Naive thymus-derived CD4-positive, alpha-beta T cell (primary cell): ENCODE data around the gene SUN3. TPM values are rescaled to one million over a fixed set of nuclear protein-coding genes. Genes with fewer than 3 reads are reported as not detected.
A peak's percentile ranks its signal among the peaks of the same experiment; 100 is the strongest.
"Not testable (repeated sequence)": the region's sequence is repeated elsewhere in the genome, so short reads cannot be mapped to it uniquely, and the experiment has no call there.

ENCODE experiments used
- ATAC-seq: fragments of 150-1000 bp; cut with Tn5 transposase; 2 replicates; pipeline ENCODE4 v1.10.0; 2021; ENCODE audit warnings: mild to moderate bottlenecking, moderate library complexity
- CTCF ChIA-PET: fragments of 350-600 bp; sonication (Branson Sonifier 250); formaldehyde crosslinking; loops from one replicate; lab custom pipeline; 2021; ENCODE audit warnings: antibody characterized with exemption; lab: Charles Lee
- POLR2A ChIA-PET: fragments of 350-600 bp; sonication (Branson Sonifier 250); formaldehyde crosslinking; loops from one replicate; lab custom pipeline; 2021; ENCODE audit warnings: antibody characterized with exemption, inconsistent platforms; lab: Charles Lee
- DNase-seq, 9 donors: peaks; one replicate each; pipeline versions ENCODE4 v3.0.0 to v3.0.0-alpha.2; 2020 to 2022; ENCODE audit warnings: mixed read lengths in 1 of 9
- H3K27ac ChIP-seq: one replicate; pipeline ENCODE4 v1.7.0; 2013; ENCODE audit warnings: mild to moderate bottlenecking, low read depth, low read length, moderate library complexity
- H3K27me3 ChIP-seq, 2 donors: one replicate each; pipeline ENCODE4 v1.7.0; 2013; ENCODE audit warnings: low read length in 2 of 2, mild to moderate bottlenecking in 2 of 2, moderate library complexity in 2 of 2; ENCODE audit not compliant: control insufficient read depth in 2 of 2, insufficient read depth in 2 of 2
- H3K36me3 ChIP-seq, 3 experiments: 1 replicate in 2 of 3; 2 replicates in 1 of 3; pipeline ENCODE4 v1.7.0; 2013; ENCODE audit warnings: low read length in 3 of 3, mild to moderate bottlenecking in 3 of 3, moderate library complexity in 1 of 3; ENCODE audit not compliant: insufficient read depth in 3 of 3, control insufficient read depth in 2 of 3
- H3K4me1 ChIP-seq, 2 donors: one replicate each; pipeline ENCODE4 v1.7.0; 2013; ENCODE audit warnings: low read length in 2 of 2, mild to moderate bottlenecking in 2 of 2, moderate library complexity in 1 of 2; ENCODE audit not compliant: control insufficient read depth in 2 of 2, insufficient read depth in 2 of 2
- H3K4me3 ChIP-seq: 2 replicates; pipeline ENCODE4 v1.7.0; 2013; ENCODE audit warnings: mild to moderate bottlenecking, low read length
- H3K9me3 ChIP-seq, 3 experiments: 1 replicate in 2 of 3; 2 replicates in 1 of 3; pipeline ENCODE4 v1.7.0; 2013; ENCODE audit warnings: low read length in 3 of 3; ENCODE audit not compliant: control insufficient read depth in 2 of 3
- H3K27ac Mint-ChIP-seq, 9 donors: one replicate each; pipeline ENCODE4 v1.8.0; 2020 to 2022; ENCODE audit warnings: mixed read lengths in 9 of 9, mild to moderate bottlenecking in 8 of 9, moderate library complexity in 5 of 9, inconsistent platforms in 2 of 9
- H3K27me3 Mint-ChIP-seq, 5 donors: one replicate each; pipeline ENCODE4 v1.8.0; 2021 to 2022; ENCODE audit warnings: mixed read lengths in 5 of 5, mild to moderate bottlenecking in 1 of 5
- H3K36me3 Mint-ChIP-seq, 5 donors: one replicate each; pipeline ENCODE4 v1.8.0; 2020 to 2022; ENCODE audit warnings: mixed read lengths in 5 of 5, mild to moderate bottlenecking in 3 of 5, inconsistent platforms in 1 of 5
- H3K4me1 Mint-ChIP-seq, 7 donors: one replicate each; pipeline ENCODE4 v1.8.0; 2020 to 2022; ENCODE audit warnings: mixed read lengths in 7 of 7, mild to moderate bottlenecking in 3 of 7, inconsistent platforms in 1 of 7
- H3K4me3 Mint-ChIP-seq, 10 donors: one replicate each; pipeline ENCODE4 v1.8.0; 2020 to 2022; ENCODE audit warnings: mild to moderate bottlenecking in 10 of 10, mixed read lengths in 10 of 10, moderate library complexity in 6 of 10, inconsistent platforms in 2 of 10
- H3K9me3 Mint-ChIP-seq, 11 donors: one replicate each; pipeline ENCODE4 v1.8.0; 2020 to 2022; ENCODE audit warnings: mixed read lengths in 11 of 11, mild to moderate bottlenecking in 4 of 11, inconsistent platforms in 1 of 11, moderate library complexity in 1 of 11
- intact Hi-C, 2 donors: fragments of 100-400 bp; cut with micrococcal nuclease; formaldehyde crosslinking; loops; one replicate each; pipeline ENCODE4 v1.15.1; 2023
- polyA plus RNA-seq, 2 donors: library from polyadenylated mRNA; unstranded; fragments of 300-500 nt; fragmentation: Illumina TruSeq; gene quantifications; one replicate each; pipeline ENCODE4 v1.2.3, GENCODE V29; 2021
- total RNA-seq, 6 experiments: library from RNA in 5 of 6; stranded (reverse) in 5 of 6; gene quantifications; 1 replicate in 5 of 6; 2 replicates in 1 of 6; pipeline ENCODE4 v1.2.3 and lab custom pipeline; 2021 to 2026

The SUN3 gene
- total and polyA plus RNA-seq, 7 experiments from 2014 or later, result 0.53 to 2.7 (median 1.2) TPM; not detected in 3

DNA sequence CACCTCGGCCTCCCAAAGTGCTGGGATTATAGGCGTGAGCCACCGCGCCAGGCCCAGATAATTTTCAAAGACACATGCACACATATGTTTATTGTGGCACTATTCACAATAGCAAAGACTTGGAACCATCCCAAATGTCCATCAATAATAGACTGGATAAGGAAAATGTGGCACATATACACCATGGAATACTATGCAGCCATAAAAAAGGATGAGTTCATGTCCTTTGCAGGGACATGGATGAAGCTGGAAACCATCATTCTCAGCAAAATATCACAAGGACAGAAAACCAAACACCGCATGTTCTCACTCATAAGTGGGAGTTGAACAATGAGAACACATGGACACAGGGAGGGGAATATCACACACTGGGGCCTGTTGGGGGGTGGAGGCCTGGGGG, 48.3 kb downstream of the SUN3 start:
- intact Hi-C loops, H3K27me3 ChIP-seq, DNase-seq, H3K27me3 Mint-ChIP-seq, H3K9me3 ChIP-seq, H3K4me3 Mint-ChIP-seq, H3K27ac ChIP-seq, H3K9me3 Mint-ChIP-seq, ATAC-seq, H3K4me3 ChIP-seq, H3K27ac Mint-ChIP-seq: not testable (repeated sequence)
- ChIA-PET CTCF (interaction anchor here (1.4 kb wide), 1 partner anchor 11 kb away, joined by 5 read pairs; no protein-coding TSS in a partner anchor), POLR2A (interaction anchor here (1.6 kb wide), 1 partner anchor 109 kb away, joined by 5 read pairs; the partner anchor contains the start of gene UPP1)
- H3K4me1 Mint-ChIP-seq, result peaks cover 16 to 34% (median 31%) of the 10 kb centered on the region in 7 donors
- H3K36me3 ChIP-seq, result peaks cover 14 to 20% (median 15%) of the 10 kb centered on the region in 3 experiments
- peaks cover 4 to 18% (median 14%) of the 10 kb centered on the region in 5 donors for H3K36me3 Mint-ChIP-seq
- peaks cover 10 to 13% of the 10 kb centered on the region in 2 donors for H3K4me1 ChIP-seq

DNA sequence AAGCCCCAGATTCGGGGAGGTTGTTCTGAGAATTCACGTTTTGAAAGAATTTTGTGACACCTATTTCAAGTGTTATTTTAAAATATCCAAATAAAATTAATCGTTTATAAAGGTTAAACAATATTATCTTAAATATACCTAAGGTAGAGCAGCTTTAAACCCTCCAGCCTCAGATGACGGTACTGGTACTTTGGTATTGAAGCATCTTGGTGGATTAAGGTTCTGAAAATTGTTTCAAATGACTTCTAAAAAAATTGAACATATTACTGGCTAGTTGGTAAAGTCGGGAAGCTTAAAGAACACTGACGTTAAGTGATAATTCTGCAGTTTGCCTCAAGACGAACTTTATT, 49.1 kb downstream of the SUN3 start:
- Mint-ChIP-seq H3K27me3 (no peaks in the 10 kb centered on the region), H3K9me3 (no peaks in the 10 kb centered on the region), H3K36me3 (peaks cover 4 to 20% (median 16%) of the 10 kb centered on the region in 5 donors), H3K4me3 (peak overlapping the region; percentile 81 to 99 (median 94)), H3K27ac (peak overlapping the region in 8 of 9 donors; percentile 93 to 100 (median 99)), H3K4me1 (peaks cover 16 to 34% (median 31%) of the 10 kb centered on the region in 7 donors)
- POLR2A ChIA-PET, result interaction anchor here (0.9 to 1.6 kb wide), 5 partner anchors 9 to 131 kb away, joined by 3 to 5 read pairs (median 4); partner anchors contain the start of gene UPP1
- DNase-seq (no peak), ATAC-seq (no peak)
- CTCF ChIA-PET, result interaction anchor here (1.4 kb wide), 1 partner anchor 12 kb away, joined by 5 read pairs; no protein-coding TSS in a partner anchor
- Histone ChIP-seq H3K9me3 (no peaks in the 10 kb centered on the region), H3K4me1 (peaks cover 10 to 13% of the 10 kb centered on the region in 2 donors), H3K4me3 (peak overlapping the region; percentile 90), H3K36me3 (peaks cover 14 to 26% (median 18%) of the 10 kb centered on the region in 3 experiments), H3K27me3 (no peaks in the 10 kb centered on the region), H3K27ac (peak overlapping the region; percentile 94)
- intact Hi-C loops, result loop anchor here (1.0 kb wide), 5 partner anchors 11 to 130 kb away; partner anchors contain the start of genes C7orf57 (in 2 of the 2) and UPP1 (in 2 of the 2)

DNA sequence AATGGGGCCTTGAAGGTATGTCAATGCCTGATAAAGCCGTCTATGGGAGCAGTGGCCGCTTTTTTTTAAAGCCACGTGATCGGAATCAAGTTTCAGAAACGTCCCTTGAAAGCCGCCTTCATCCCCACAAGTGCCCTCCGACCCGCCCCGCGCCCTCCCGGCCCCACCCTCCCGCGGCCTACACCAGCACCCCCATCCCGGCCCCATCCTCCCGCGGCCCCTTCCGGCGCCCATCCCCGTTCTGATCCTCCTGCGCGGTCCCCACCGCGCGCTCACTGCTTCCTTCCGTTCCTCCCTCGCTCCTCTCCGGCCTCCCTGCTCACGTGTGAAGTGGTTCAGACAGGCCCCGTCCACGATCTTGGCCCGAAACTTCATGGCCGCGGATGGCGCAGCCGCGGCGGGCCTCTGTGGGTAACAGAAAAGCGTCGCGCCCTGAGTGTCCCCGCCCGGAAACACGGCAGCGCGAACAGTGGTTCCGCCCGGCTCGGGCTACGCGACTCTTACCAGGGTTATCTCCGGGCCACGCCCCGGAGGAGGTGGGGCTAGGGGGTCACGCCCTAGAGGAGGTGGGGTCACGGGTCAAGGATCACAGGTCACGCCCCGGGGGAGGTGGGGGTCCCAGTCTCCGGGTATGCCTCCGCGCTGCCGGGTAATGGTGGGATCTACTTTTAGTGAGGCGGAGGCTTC, 49.6 kb downstream of the SUN3 start, which contains the start of gene HUS1:
Gene HUS1, minus strand, starts transcription at position 471 of the 687 bp plus-strand sequence. Its CDS starts 96 bp downstream, at position 375.
- no peaks in the 10 kb centered on the region for H3K27me3 Mint-ChIP-seq
- ATAC-seq (peak; percentile 100), DNase-seq (peak; percentile 86 to 95 (median 90))
- H3K4me1 ChIP-seq, result peaks cover 10 to 13% of the 10 kb centered on the region in 2 donors
- H3K36me3 Mint-ChIP-seq, result peaks cover 6 to 25% (median 21%) of the 10 kb centered on the region in 5 donors
- POLR2A ChIA-PET, result interaction anchor here (0.9 to 2.2 kb wide), 9 partner anchors 9 to 131 kb away, joined by 3 to 6 read pairs (median 4); partner anchors contain the start of gene UPP1
- peak within 1 kb of the TSS; percentile 93 to 100 (median 99) for H3K27ac Mint-ChIP-seq
- peak within 1 kb of the TSS; percentile 90 for H3K4me3 ChIP-seq
- peak within 1 kb of the TSS; percentile 94 for H3K27ac ChIP-seq
- H3K9me3 Mint-ChIP-seq, result no peaks in the 10 kb centered on the region
- H3K4me3 Mint-ChIP-seq, result peak within 1 kb of the TSS; percentile 81 to 99 (median 94)
- H3K4me1 Mint-ChIP-seq, result peaks cover 16 to 38% (median 32%) of the 10 kb centered on the region in 7 donors
- H3K27me3 ChIP-seq, result no peaks in the 10 kb centered on the region
- peaks cover 18 to 32% (median 23%) of the 10 kb centered on the region in 3 experiments for H3K36me3 ChIP-seq
- intact Hi-C loops, result loop anchor here (1.0 kb wide), 5 partner anchors 12 to 131 kb away; partner anchors contain the start of genes C7orf57 (in 2 of the 2) and UPP1 (in 2 of the 2)
- CTCF ChIA-PET, result interaction anchor here (1.4 kb wide), 1 partner anchor 12 kb away, joined by 5 read pairs; no protein-coding TSS in a partner anchor
- H3K9me3 ChIP-seq, result no peaks in the 10 kb centered on the region

DNA sequence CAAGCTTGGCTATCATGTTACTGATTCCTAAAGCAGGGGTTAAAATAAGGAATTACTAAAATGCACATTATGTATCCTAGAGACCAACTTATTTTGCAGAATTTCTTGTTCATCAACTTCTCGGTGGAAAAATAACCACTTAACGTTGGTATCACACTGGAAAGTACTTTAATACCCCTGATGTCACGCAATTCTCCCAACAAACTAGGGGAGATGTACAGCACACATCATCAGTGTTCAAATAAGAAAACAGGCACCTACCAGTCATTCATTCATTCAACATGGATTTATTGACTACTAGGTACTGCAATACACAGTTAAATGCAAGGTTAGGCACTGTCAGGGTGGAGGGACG, 50.1 kb downstream of the SUN3 start:
- peaks cover 10 to 13% of the 10 kb centered on the region in 2 donors for H3K4me1 ChIP-seq
- CTCF ChIA-PET, result interaction anchor here (1.3 kb wide), 1 partner anchor 13 kb away, joined by 7 read pairs; no protein-coding TSS in a partner anchor
- no peaks in the 10 kb centered on the region for H3K27me3 ChIP-seq
- peak overlapping the region; percentile 93 to 100 (median 99) for H3K27ac Mint-ChIP-seq
- intact Hi-C loops, result loop anchor here (1.0 kb wide), 5 partner anchors 13 to 132 kb away; partner anchors contain the start of genes C7orf57 (in 2 of the 2) and UPP1 (in 2 of the 2)
- peak overlapping the region; percentile 94 for H3K27ac ChIP-seq
- POLR2A ChIA-PET, result interaction anchor here (0.6 to 2.2 kb wide), 8 partner anchors 9 to 131 kb away, joined by 3 to 8 read pairs (median 4); partner anchors contain the start of gene UPP1
- no peaks in the 10 kb centered on the region for H3K9me3 Mint-ChIP-seq
- DNase-seq, result no peak
- H3K4me3 ChIP-seq, result peak overlapping the region; percentile 90
- H3K27me3 Mint-ChIP-seq, result no peaks in the 10 kb centered on the region
- H3K36me3 ChIP-seq, result peaks cover 24 to 37% (median 28%) of the 10 kb centered on the region in 3 experiments
- peaks cover 9 to 30% (median 24%) of the 10 kb centered on the region in 5 donors for H3K36me3 Mint-ChIP-seq
- H3K9me3 ChIP-seq, result no peaks in the 10 kb centered on the region
- ATAC-seq, result no peak
- H3K4me3 Mint-ChIP-seq, result peak overlapping the region; percentile 81 to 99 (median 94)
- H3K4me1 Mint-ChIP-seq, result peaks cover 16 to 41% (median 36%) of the 10 kb centered on the region in 7 donors

DNA sequence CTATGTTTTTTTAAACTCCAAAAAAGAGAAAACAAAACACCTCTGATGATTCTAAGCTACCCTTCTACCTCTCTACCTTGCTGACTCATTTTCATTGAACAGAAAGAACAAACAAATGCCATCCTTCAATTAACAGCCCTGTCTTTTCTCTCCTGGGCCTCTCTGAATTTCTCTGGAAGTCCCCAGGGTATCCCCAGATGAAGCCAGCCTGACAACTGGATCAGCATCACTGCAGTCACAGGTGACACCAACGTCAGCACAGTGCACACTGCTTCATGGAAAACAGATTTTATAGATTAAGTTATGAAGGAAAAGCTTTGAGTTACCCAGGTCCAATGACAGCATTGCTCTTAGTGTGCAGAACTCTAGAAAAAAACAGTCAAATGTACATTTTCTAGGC, 55.2 kb downstream of the SUN3 start:
- Histone ChIP-seq H3K27ac (no peak overlapping the region), H3K27me3 (no peaks in the 10 kb centered on the region), H3K4me1 (peaks cover 7 to 12% of the 10 kb centered on the region in 2 donors), H3K36me3 (peaks cover 34 to 63% (median 40%) of the 10 kb centered on the region in 3 experiments), H3K4me3 (no peak overlapping the region), H3K9me3 (no peaks in the 10 kb centered on the region)
- Mint-ChIP-seq H3K9me3 (no peaks in the 10 kb centered on the region), H3K27me3 (no peaks in the 10 kb centered on the region), H3K4me1 (peaks cover 29 to 74% (median 54%) of the 10 kb centered on the region in 7 donors), H3K36me3 (peaks cover 20 to 62% (median 33%) of the 10 kb centered on the region in 5 donors), H3K27ac (peak overlapping the region in 3 of 9 donors; percentile 41 to 62 (median 62)), H3K4me3 (no peak overlapping the region)
- DNase-seq, result no peak
- intact Hi-C loops, result no loop called here
- CTCF ChIA-PET, result no interaction called here
- POLR2A ChIA-PET, result interaction anchor here (0.7 to 1.6 kb wide), 5 partner anchors 10 to 136 kb away, joined by 3 to 4 read pairs (median 3); no protein-coding TSS in a partner anchor
- no peak for ATAC-seq

DNA sequence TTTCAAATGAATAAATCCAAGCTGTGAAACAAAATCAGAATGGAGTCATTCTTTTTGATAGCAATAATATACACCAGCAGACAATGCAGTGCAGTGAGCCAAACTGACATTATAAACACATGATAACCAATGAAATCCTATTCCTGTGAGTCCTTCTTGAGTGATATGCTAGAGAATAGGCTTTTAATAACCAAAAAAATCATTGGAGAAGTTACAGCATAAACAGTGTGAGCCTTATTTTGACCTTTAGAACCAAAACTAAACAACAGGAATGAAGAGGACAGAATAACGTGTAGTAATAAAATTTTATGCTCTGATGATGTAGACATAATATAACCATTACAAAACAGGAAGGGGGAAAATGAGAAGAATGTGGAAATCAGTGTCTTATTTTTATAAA, 58.1 kb downstream of the SUN3 start:
- POLR2A ChIA-PET, result no interaction called here
- no peaks in the 10 kb centered on the region for H3K27me3 ChIP-seq
- peaks cover 25 to 71% (median 44%) of the 10 kb centered on the region in 7 donors for H3K4me1 Mint-ChIP-seq
- no peak for ATAC-seq
- intact Hi-C loops, result no loop called here
- CTCF ChIA-PET, result no interaction called here
- no peaks in the 10 kb centered on the region for H3K9me3 ChIP-seq
- no peak overlapping the region for H3K4me3 Mint-ChIP-seq
- H3K4me1 ChIP-seq, result no peaks in the 10 kb centered on the region
- peak overlapping the region in 4 of 9 donors; percentile 36 to 72 (median 54) for H3K27ac Mint-ChIP-seq
- H3K36me3 Mint-ChIP-seq, result peaks cover 29 to 66% (median 41%) of the 10 kb centered on the region in 5 donors
- no peak overlapping the region for H3K27ac ChIP-seq
- H3K4me3 ChIP-seq, result no peak overlapping the region
- no peak for DNase-seq
- peaks cover 0 to 2% (median 0%) of the 10 kb centered on the region in 11 donors for H3K9me3 Mint-ChIP-seq
- peaks cover 38 to 74% (median 44%) of the 10 kb centered on the region in 3 experiments for H3K36me3 ChIP-seq
- no peaks in the 10 kb centered on the region for H3K27me3 Mint-ChIP-seq
